K562 (cell line): ENCODE results near the gene ABCF3. TPM values are rescaled to one million over a fixed set of nuclear protein-coding genes. Genes with fewer than 3 reads are reported as not detected.

ENCODE experiments used
- BCLAF1 ChIP-seq, 2 experiments: fragments of 450-650 bp in 1 of 2; IDR thresholded peaks; 2 replicates each; pipeline ENCODE4 v1.6.1; 2011 to 2017; ENCODE audit warnings: low read depth in 2 of 2, antibody characterized with exemption in 1 of 2, borderline replicate concordance in 1 of 2, low read length in 1 of 2, mild to moderate bottlenecking in 1 of 2, mixed read lengths in 1 of 2; ENCODE audit not compliant: control insufficient read depth in 1 of 2
- BRCA1 ChIP-seq, 2 experiments: fragments of 450-650 bp in 1 of 2; sonication (generic) in 1 of 2; formaldehyde crosslinking in 1 of 2; IDR thresholded peaks; 2 replicates each; pipeline versions ENCODE4 v1.5.0 to v1.6.1; 2017 to 2020; ENCODE audit warnings: mild to moderate bottlenecking in 1 of 2, missing genetic modification reagents in 1 of 2
- DEAF1 ChIP-seq: fragments of 450-650 bp; formaldehyde crosslinking; IDR thresholded peaks from 2 replicates; pipeline ENCODE4 v1.4.0; 2020; ENCODE audit warnings: mild to moderate bottlenecking, moderate library complexity
- HOMEZ ChIP-seq: fragments of 250-450 bp; sonication (Bioruptor Pico); IDR thresholded peaks from 2 replicates; pipeline ENCODE4 v1.4.0; 2020; ENCODE audit warnings: mild to moderate bottlenecking, moderate library complexity
- HSF4 ChIP-seq: fragments of 250-450 bp; sonication (Bioruptor Pico); IDR thresholded peaks from 2 replicates; pipeline ENCODE4 v2.1.2; 2022; ENCODE audit warnings: mild to moderate bottlenecking, moderate library complexity, borderline replicate concordance
- KDM4B ChIP-seq, 2 experiments: fragments of 450-650 bp in 1 of 2; sonication (generic) in 1 of 2; IDR thresholded peaks; 2 replicates each; pipeline ENCODE4 v1.6.1; 2016 to 2017; ENCODE audit warnings: borderline replicate concordance in 2 of 2, antibody characterized with exemption in 1 of 2, low read depth in 1 of 2, mild to moderate bottlenecking in 1 of 2
- LARP7 ChIP-seq: fragments of 450-650 bp; IDR thresholded peaks from 2 replicates; pipeline ENCODE4 v1.6.1; 2016
- MEF2D ChIP-seq: conservative IDR thresholded peaks from 2 replicates; pipeline ENCODE4 v1.6.1; 2016; ENCODE audit warnings: low read depth, missing genetic modification characterization, missing compliant biosample characterization
- MYNN ChIP-seq, 2 experiments: sonication (generic); formaldehyde crosslinking in 1 of 2; IDR thresholded peaks; 2 replicates each; pipeline versions ENCODE4 v1.5.0 to v1.6.1; 2016 to 2020; ENCODE audit warnings: antibody characterized with exemption in 1 of 2, missing genetic modification reagents in 1 of 2
- PHF21A ChIP-seq: fragments of 450-650 bp; IDR thresholded peaks from 2 replicates; pipeline ENCODE4 v1.6.1; 2017; ENCODE audit warnings: low read depth, borderline replicate concordance
- SMAD4 ChIP-seq: fragments of 250-450 bp; sonication (Bioruptor Pico); conservative IDR thresholded peaks from 2 replicates; pipeline ENCODE4 v1.8.0; 2021; ENCODE audit warnings: inconsistent platforms, mild to moderate bottlenecking, moderate library complexity
- ZNF124 ChIP-seq: sonication (generic); formaldehyde crosslinking; IDR thresholded peaks from 2 replicates; pipeline ENCODE4 v1.8.1; 2022; ENCODE audit warnings: missing genetic modification reagents
- ZNF707 ChIP-seq: fragments of 250-450 bp; sonication (Bioruptor Pico); conservative IDR thresholded peaks from 2 replicates; pipeline ENCODE4 v1.8.0; 2022; ENCODE audit warnings: inconsistent platforms, mild to moderate bottlenecking, moderate library complexity
- ZSCAN32 ChIP-seq: fragments of 450-650 bp; formaldehyde crosslinking; IDR thresholded peaks from 2 replicates; pipeline ENCODE4 v1.4.0; 2020; ENCODE audit warnings: mild to moderate bottlenecking, moderate library complexity
- polyA plus RNA-seq, 8 experiments: library from polyadenylated mRNA; depleted of rRNA in 4 of 8; stranded (reverse) in 5 of 8; unstranded in 3 of 8; fragments of >200 nt; fragmentation: Nextera tagmentation in 2 of 8; fragmentation: Illumina TruSeq in 1 of 8; extraction: Ambion mirVana in 2 of 8; extraction: Trizol in 1 of 8; gene quantifications; 2 replicates each; pipeline versions ENCODE4 v1.2.1 to v1.2.3, GENCODE V29; 2011 to 2014; ENCODE audit warnings: inconsistent platforms in 1 of 8, missing spikeins in 1 of 8
- total RNA-seq, 7 experiments: library from RNA; depleted of rRNA in 6 of 7; stranded (reverse); fragments of >200 nt in 6 of 7; fragmentation: Illumina TruSeq in 2 of 7; extraction: Trizol in 2 of 7; gene quantifications; 2 replicates each; pipeline versions ENCODE4 v1.2.1 to v1.2.3, GENCODE V29; 2011 to 2021; ENCODE audit warnings: low replicate concordance in 1 of 7
- TF ChIP-seq, protein P1 (sequence below): IDR thresholded peaks from 2 replicates; pipeline ENCODE4 v1.6.1; 2014; ENCODE audit warnings: antibody characterized with exemption
- TF ChIP-seq, protein P2 (sequence below): sonication (generic); formaldehyde crosslinking; IDR thresholded peaks from 2 replicates; pipeline ENCODE4 v1.8.0; 2022; ENCODE audit warnings: mild to moderate bottlenecking, missing genetic modification reagents

Gene ABCF3
- total and polyA plus RNA-seq, 9 of the 15 experiments (the other 6 are each of a cell fraction or from before 2014, with no cell fraction given), result 6.7 to 77.9 (median 45.1) TPM

- TF ChIP-seq MYNN (IDR thresholded peaks at IDR 0.05) (peak; percentile 87), MYNN (CRISPR knock-in tag; IDR thresholded peaks at IDR 0.05) (no peak), MEF2D (tag) (no peak), BRCA1 (IDR thresholded peaks at IDR 0.05) (no peak), BRCA1 (CRISPR knock-in tag; IDR thresholded peaks at IDR 0.05) (no peak), DEAF1 (0 out of 2 replicates have a peak, but pooled peaks have one; percentile 10), HOMEZ (CRISPR knock-in tag) (no peak), ZNF124 (CRISPR knock-in tag) (0 out of 2 replicates have a peak, but pooled peaks have one; percentile 33), BCLAF1 (IDR thresholded peaks at IDR 0.05; ENCODE audit: borderline replicate concordance in 1 of 2, control insufficient read depth in 1 of 2, low read depth in 2 of 2, low read length in 1 of 2) (no peak), LARP7 (no peak), PHF21A (no peak), ZNF707 (no peak), KDM4B (IDR thresholded peaks at IDR 0.05; ENCODE audit: borderline replicate concordance in 2 of 2, low read depth in 1 of 2) (0 out of 4 replicates have a peak, but pooled peaks of 1 of the 2 experiments have one; percentile 47), ZSCAN32 (no peak), HSF4 (CRISPR knock-in tag) (no peak), SMAD4 (CRISPR knock-in tag) (no peak)
- TF ChIP-seq, protein P1, sequence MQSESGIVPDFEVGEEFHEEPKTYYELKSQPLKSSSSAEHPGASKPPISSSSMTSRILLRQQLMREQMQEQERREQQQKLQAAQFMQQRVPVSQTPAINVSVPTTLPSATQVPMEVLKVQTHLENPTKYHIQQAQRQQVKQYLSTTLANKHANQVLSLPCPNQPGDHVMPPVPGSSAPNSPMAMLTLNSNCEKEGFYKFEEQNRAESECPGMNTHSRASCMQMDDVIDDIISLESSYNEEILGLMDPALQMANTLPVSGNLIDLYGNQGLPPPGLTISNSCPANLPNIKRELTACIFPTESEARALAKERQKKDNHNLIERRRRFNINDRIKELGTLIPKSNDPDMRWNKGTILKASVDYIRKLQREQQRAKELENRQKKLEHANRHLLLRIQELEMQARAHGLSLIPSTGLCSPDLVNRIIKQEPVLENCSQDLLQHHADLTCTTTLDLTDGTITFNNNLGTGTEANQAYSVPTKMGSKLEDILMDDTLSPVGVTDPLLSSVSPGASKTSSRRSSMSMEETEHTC, result no peak
- TF ChIP-seq, protein P2, sequence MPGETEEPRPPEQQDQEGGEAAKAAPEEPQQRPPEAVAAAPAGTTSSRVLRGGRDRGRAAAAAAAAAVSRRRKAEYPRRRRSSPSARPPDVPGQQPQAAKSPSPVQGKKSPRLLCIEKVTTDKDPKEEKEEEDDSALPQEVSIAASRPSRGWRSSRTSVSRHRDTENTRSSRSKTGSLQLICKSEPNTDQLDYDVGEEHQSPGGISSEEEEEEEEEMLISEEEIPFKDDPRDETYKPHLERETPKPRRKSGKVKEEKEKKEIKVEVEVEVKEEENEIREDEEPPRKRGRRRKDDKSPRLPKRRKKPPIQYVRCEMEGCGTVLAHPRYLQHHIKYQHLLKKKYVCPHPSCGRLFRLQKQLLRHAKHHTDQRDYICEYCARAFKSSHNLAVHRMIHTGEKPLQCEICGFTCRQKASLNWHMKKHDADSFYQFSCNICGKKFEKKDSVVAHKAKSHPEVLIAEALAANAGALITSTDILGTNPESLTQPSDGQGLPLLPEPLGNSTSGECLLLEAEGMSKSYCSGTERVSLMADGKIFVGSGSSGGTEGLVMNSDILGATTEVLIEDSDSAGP (CRISPR knock-in tag), result no peak
These were observed 55.7 kb downstream of the ABCF3 start (continued) for GRCh38 chr3:184241447-184242296.
